DND-41 (cell line): ENCODE results near the gene PCIF1.
"Not testable (repeated sequence)": the region's sequence is repeated elsewhere in the genome, so short reads cannot be mapped to it uniquely, and the experiment has no call there.

Experiments
- ATAC-seq: fragments of 200-7000 bp; cut with Tn5 transposase; 3 replicates; pipeline ENCODE4 v1.9.1; 2021; ENCODE audit warnings: low read depth; ENCODE audit not compliant: insufficient read depth
- DNase-seq: peaks from one replicate; pipeline ENCODE4 v3.0.0-alpha.2; 2020
- H2AFZ ChIP-seq: 2 replicates; pipeline ENCODE4 v1.6.0; 2012; ENCODE audit warnings: low read depth, low read length
- H3K27ac ChIP-seq: 2 replicates; pipeline ENCODE4 v1.5.1; 2012; ENCODE audit warnings: low read length, inconsistent platforms
- H3K27me3 ChIP-seq: fragments of 200-600 bp; sonication (generic); 2 replicates; pipeline ENCODE4 v1.6.0; 2012; ENCODE audit warnings: low read length, mild to moderate bottlenecking, inconsistent platforms; ENCODE audit not compliant: insufficient read depth, poor library complexity
- H3K36me3 ChIP-seq: 2 replicates; pipeline ENCODE4 v1.5.1; 2012; ENCODE audit warnings: low read length, inconsistent platforms; ENCODE audit not compliant: insufficient read depth
- H3K4me1 ChIP-seq: 2 replicates; pipeline ENCODE4 v1.5.1; 2012; ENCODE audit warnings: mild to moderate bottlenecking, low read length; ENCODE audit not compliant: insufficient read depth
- H3K4me2 ChIP-seq: 2 replicates; pipeline ENCODE4 v1.6.0; 2012; ENCODE audit warnings: mild to moderate bottlenecking, moderate library complexity, low read length, inconsistent platforms; ENCODE audit not compliant: insufficient read depth
- H3K4me3 ChIP-seq, 2 experiments: fragments of 200-600 bp in 1 of 2; shearing (Covaris generic) in 1 of 2; 2 replicates each; pipeline ENCODE4 v1.5.1; 2012 to 2016; ENCODE audit warnings: inconsistent platforms in 2 of 2, low read length in 2 of 2, mild to moderate bottlenecking in 2 of 2, low read depth in 1 of 2, moderate library complexity in 1 of 2
- H3K79me2 ChIP-seq: 2 replicates; pipeline ENCODE4 v1.6.0; 2012; ENCODE audit warnings: low read length, inconsistent platforms; ENCODE audit not compliant: insufficient read depth
- H3K9ac ChIP-seq: 2 replicates; pipeline ENCODE4 v1.6.0; 2012; ENCODE audit warnings: low read depth, mild to moderate bottlenecking, inconsistent platforms, low read length, moderate library complexity
- H3K9me3 ChIP-seq: 2 replicates; pipeline ENCODE4 v1.5.1; 2012; ENCODE audit warnings: low read length, moderate library complexity, mild to moderate bottlenecking, inconsistent platforms; ENCODE audit not compliant: insufficient read depth, severe bottlenecking
- H4K20me1 ChIP-seq: 2 replicates; pipeline ENCODE4 v1.6.0; 2012; ENCODE audit warnings: low read length; ENCODE audit not compliant: insufficient read depth
- CTCF ChIP-seq: IDR thresholded peaks from 2 replicates; pipeline ENCODE4 v1.5.1; 2012; ENCODE audit warnings: borderline replicate concordance, low read length, moderate library complexity, mild to moderate bottlenecking; ENCODE audit not compliant: poor library complexity, severe bottlenecking; ENCODE audit errors: extremely low read depth
- EZH2 ChIP-seq: IDR thresholded peaks from 3 replicates; pipeline ENCODE4 v1.6.1; 2012; ENCODE audit warnings: borderline replicate concordance, low read depth, mild to moderate bottlenecking, moderate library complexity, low read length, inconsistent platforms; ENCODE audit not compliant: severe bottlenecking

The PCIF1 gene

GRCh38 chr20:45898285-45898684 lies 36.2 kb upstream of the PCIF1 start:
- DNase-seq: no peak
- Histone ChIP-seq H3K27me3 (no peaks in the 10 kb centered on the region), H3K9ac (no peak overlapping the region), H2AFZ (no peak overlapping the region), H3K79me2 (no peaks in the 10 kb centered on the region), H3K4me2 (no peak overlapping the region), H3K27ac (no peak overlapping the region), H3K4me1 (no peaks in the 10 kb centered on the region), H3K4me3 (no peak overlapping the region), H3K36me3 (peaks cover 37% of the 10 kb centered on the region), H3K9me3 (no peaks in the 10 kb centered on the region), H4K20me1 (no peaks in the 10 kb centered on the region)
- TF ChIP-seq EZH2 (no peak), CTCF (no peak)
- ATAC-seq: no peak

GRCh38 chr20:45899046-45899835 lies 35.2 kb upstream of the PCIF1 start:
- TF ChIP-seq CTCF (no peak), EZH2 (no peak)
- Histone ChIP-seq H3K9ac (no peak overlapping the region), H3K9me3 (no peaks in the 10 kb centered on the region), H3K36me3 (peaks cover 29% of the 10 kb centered on the region), H3K27ac (no peak overlapping the region), H3K4me3 (no peak overlapping the region), H4K20me1 (no peaks in the 10 kb centered on the region), H3K79me2 (no peaks in the 10 kb centered on the region), H2AFZ (no peak overlapping the region), H3K4me1 (no peaks in the 10 kb centered on the region), H3K4me2 (no peak overlapping the region), H3K27me3 (no peaks in the 10 kb centered on the region)
- no peak for DNase-seq
- no peak; the same call in 2 of the 3 replicates for ATAC-seq

GRCh38 chr20:45901332-45901731 lies 33.2 kb upstream of the PCIF1 start:
- not testable (repeated sequence) for H2AFZ ChIP-seq, ATAC-seq, H3K27me3 ChIP-seq, DNase-seq, H3K27ac ChIP-seq, H3K4me1 ChIP-seq, H4K20me1 ChIP-seq, H3K9ac ChIP-seq, H3K4me2 ChIP-seq, H3K4me3 ChIP-seq, H3K9me3 ChIP-seq, H3K79me2 ChIP-seq
- peaks cover 21% of the 10 kb centered on the region for H3K36me3 ChIP-seq

GRCh38 chr20:45902199-45902701 lies 32.2 kb upstream of the PCIF1 start:
- Histone ChIP-seq H3K79me2 (no peaks in the 10 kb centered on the region), H4K20me1 (no peaks in the 10 kb centered on the region), H3K27me3 (no peaks in the 10 kb centered on the region), H3K4me2 (no peak overlapping the region), H3K4me1 (no peaks in the 10 kb centered on the region), H3K27ac (no peak overlapping the region), H3K4me3 (no peak overlapping the region), H3K36me3 (peaks cover 13% of the 10 kb centered on the region), H2AFZ (no peak overlapping the region), H3K9me3 (no peaks in the 10 kb centered on the region), H3K9ac (no peak overlapping the region)
- TF ChIP-seq CTCF (no peak), EZH2 (no peak)
- no peak for ATAC-seq
- DNase-seq: no peak
